ENCODE measurements around the gene KRTAP6-2.

KRTAP6-2 gene

GRCh38 chr21:30598802-30599201, at the start of gene KRTAP6-2:
Gene KRTAP6-2 (minus strand): TSS chr21:30598902. CDS start chr21:30598874, 28 bp downstream.
- no peak for FAIRE-seq

GRCh38 chr21:30646904-30647414, 48.3 kb upstream of the KRTAP6-2 start:
- no peak for FAIRE-seq

GRCh38 chr21:30642564-30642963, 43.9 kb upstream of the KRTAP6-2 start, which contains the start of gene KRTAP20-3:
Gene KRTAP20-3 (plus strand): TSS chr21:30642864.
- FAIRE-seq = no peak

- no peak for FAIRE-seq
Measured at GRCh38 chr21:30638686-30639085, 40.0 kb upstream of the KRTAP6-2 start.

- no peak for FAIRE-seq
Measured at GRCh38 chr21:30634906-30635305, 36.2 kb upstream of the KRTAP6-2 start, which contains the start of gene KRTAP20-2. Gene KRTAP20-2 (plus strand): TSS chr21:30635206. CDS start chr21:30635264, 58 bp downstream.

- FAIRE-seq = no peak
Measured at GRCh38 chr21:30629200-30629599, 30.5 kb upstream of the KRTAP6-2 start.

GRCh38 chr21:30628109-30628508, 29.4 kb upstream of the KRTAP6-2 start:
- no peak for FAIRE-seq

- FAIRE-seq = no peak
Measured at GRCh38 chr21:30625449-30626165, 26.9 kb upstream of the KRTAP6-2 start.

- no peak for FAIRE-seq
Measured at GRCh38 chr21:30623362-30623761, 24.7 kb upstream of the KRTAP6-2 start.

- no peak for FAIRE-seq
Measured at GRCh38 chr21:30620522-30620921, 21.8 kb upstream of the KRTAP6-2 start, which contains the start of gene KRTAP20-4. Gene KRTAP20-4 (plus strand): TSS chr21:30620627.

GRCh38 chr21:30620080-30620479, 21.4 kb upstream of the KRTAP6-2 start:
- no peak for FAIRE-seq

- no peak for FAIRE-seq
Measured at GRCh38 chr21:30616125-30616524, 17.4 kb upstream of the KRTAP6-2 start, which contains the start of gene KRTAP20-1. Gene KRTAP20-1 (plus strand): TSS chr21:30616425. CDS start chr21:30616455, 30 bp downstream.

- no peak for FAIRE-seq
Measured at GRCh38 chr21:30615199-30615598, 16.5 kb upstream of the KRTAP6-2 start.

GRCh38 chr21:30613836-30614235, 15.1 kb upstream of the KRTAP6-2 start, which contains the start of gene KRTAP6-1:
Gene KRTAP6-1 (minus strand): TSS chr21:30613930. CDS start chr21:30613904, 26 bp downstream.
- no peak for FAIRE-seq

- no peak for FAIRE-seq
Measured at GRCh38 chr21:30612132-30612531, 13.4 kb upstream of the KRTAP6-2 start.

- no peak for FAIRE-seq
Measured at GRCh38 chr21:30605968-30606367, 7.3 kb upstream of the KRTAP6-2 start.

- no peak for FAIRE-seq
Measured at GRCh38 chr21:30600787-30601186, 2.1 kb upstream of the KRTAP6-2 start, which contains the start of gene KRTAP22-1. Gene KRTAP22-1 (plus strand): TSS chr21:30601087.

- FAIRE-seq = no peak
Measured at GRCh38 chr21:30592140-30592539, 6.6 kb downstream of the KRTAP6-2 start, which contains the start of gene KRTAP6-3. Gene KRTAP6-3 (plus strand): TSS chr21:30592440. CDS start chr21:30592446, 6 bp downstream.

- no peak for FAIRE-seq
Measured at GRCh38 chr21:30590297-30590696, 8.4 kb downstream of the KRTAP6-2 start, which contains the start of gene KRTAP22-2. Gene KRTAP22-2 (minus strand): TSS chr21:30590397.

- FAIRE-seq = no peak
Measured at GRCh38 chr21:30582870-30583269, 15.8 kb downstream of the KRTAP6-2 start.

- FAIRE-seq = no peak
Measured at GRCh38 chr21:30580132-30580531, 18.6 kb downstream of the KRTAP6-2 start.

- FAIRE-seq = no peak
Measured at GRCh38 chr21:30579346-30579745, 19.4 kb downstream of the KRTAP6-2 start.

- no peak for FAIRE-seq
Measured at GRCh38 chr21:30577766-30578165, 20.9 kb downstream of the KRTAP6-2 start.

GRCh38 chr21:30567617-30568016, 31.1 kb downstream of the KRTAP6-2 start:
- FAIRE-seq = no peak
